ENCODE results near the gene CEP170.
"Not testable (repeated sequence)": the region's sequence is repeated elsewhere in the genome, so short reads cannot be mapped to it uniquely, and the experiment has no call there.

Gene CEP170

DNA sequence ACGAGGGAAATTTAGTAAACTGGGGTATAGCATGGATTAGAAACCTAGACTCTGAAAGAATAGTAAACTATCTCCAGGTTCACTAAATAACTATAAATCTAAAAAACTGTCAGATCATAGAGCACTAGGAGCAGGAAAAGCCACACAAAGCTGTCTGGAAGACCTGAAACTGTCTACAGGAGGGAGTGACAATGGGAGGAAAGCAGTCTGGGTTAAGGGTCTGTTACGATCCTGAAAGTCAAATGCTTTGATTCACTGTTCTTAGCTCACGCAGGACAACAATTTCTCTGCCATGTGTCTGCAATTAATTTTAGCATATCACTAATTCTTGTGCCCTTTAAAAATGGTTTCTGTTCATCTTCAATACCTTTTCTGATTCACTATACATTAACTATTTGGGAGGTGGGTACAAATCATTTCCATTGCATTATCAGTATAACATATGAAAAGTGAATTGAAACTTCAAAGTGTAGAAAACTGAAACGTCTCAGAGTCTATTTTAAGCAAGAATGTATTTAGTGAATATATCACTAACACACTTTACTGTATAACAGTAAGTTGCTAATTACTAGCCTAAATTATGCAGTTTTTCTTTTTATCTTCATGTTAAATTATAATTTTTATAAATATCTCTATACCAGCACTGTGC, 18.4 kb downstream of the CEP170 start:
- no peak overlapping the region for H3K4me3 ChIP-seq (ENCODE audit: low read depth, low read length)

DNA sequence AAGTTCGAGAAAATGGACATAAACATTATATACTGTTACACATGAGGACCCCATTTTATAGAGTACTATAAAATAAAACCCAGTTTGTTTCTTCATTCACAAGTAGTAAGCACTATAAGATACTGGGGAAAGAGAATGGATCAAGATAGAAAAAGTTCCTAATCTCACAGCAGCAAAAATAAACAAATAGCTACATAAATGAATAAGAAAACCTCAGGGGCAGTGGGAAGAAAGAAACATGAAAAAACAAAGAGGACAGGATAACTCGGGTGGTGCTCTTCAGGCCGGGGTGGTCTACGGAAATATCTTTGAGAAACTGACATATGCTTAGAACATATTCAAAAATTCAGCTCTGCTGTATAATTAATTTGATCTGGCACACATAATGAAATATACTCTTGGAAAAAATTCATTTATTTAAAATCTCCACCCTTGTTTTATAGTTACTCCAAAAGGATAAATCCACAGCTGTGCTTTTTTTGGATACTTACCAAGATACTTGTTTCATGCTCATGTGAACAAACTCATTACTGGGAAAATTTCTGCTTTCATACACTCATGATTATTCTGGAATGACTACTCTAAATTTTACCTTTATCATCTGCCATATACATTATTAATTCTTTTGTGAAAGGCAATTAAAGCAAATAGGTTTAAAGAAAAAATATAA, 20.0 kb downstream of the CEP170 start:
- no peak overlapping the region for H3K4me3 ChIP-seq (ENCODE audit: low read depth, low read length)

- H3K4me3 ChIP-seq (ENCODE audit: low read depth, low read length), result no peak overlapping the region
Observed at GRCh38 chr1:243233908-243234307, 21.2 kb downstream of the CEP170 start.

DNA sequence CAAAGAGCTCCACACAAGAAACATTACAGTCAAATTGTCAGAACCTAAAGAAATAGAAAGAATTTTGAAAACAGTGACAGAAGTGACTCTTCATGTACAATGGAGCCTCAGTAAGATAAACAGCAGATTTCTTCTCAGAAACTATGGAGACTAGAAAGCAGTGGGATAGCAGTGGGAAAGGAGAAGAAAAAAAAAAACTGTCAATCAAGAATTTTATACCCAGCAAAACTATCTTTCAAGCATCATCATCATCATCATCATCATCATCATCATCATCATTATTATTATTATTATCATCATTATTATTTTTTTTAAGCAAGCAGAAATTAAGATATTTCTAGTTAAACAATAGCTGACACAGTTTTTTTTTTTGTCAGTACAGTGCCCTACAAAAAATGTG, 24.2 kb downstream of the CEP170 start:
- H3K4me3 ChIP-seq (ENCODE audit: low read depth, low read length), result no peak overlapping the region

- no peak overlapping the region for H3K4me3 ChIP-seq (ENCODE audit: low read depth, low read length)
Observed at GRCh38 chr1:243229526-243229925, 25.6 kb downstream of the CEP170 start.

GRCh38 chr1:243227622-243228021, 27.5 kb downstream of the CEP170 start:
- H3K4me3 ChIP-seq (ENCODE audit: low read depth, low read length), result no peak overlapping the region

DNA sequence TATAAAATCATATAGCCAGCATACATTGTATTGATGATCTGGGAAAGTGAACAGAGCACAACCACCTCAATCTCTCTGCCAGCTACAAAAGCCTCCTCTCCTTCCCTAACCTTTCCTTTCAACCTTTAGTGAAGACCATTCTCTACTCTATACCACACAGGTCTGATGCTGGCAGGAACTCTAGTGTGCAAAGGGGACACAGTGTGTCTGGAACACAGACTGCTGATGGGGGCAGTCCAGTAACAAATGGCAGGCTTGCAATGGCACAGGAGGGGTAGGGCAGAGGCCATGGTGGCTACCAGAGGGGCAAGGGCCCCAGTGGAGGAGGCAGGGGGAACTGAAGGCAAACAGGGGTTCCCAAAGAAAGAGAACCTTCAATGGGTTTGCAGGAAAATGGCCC, 37.0 kb downstream of the CEP170 start:
- no peak overlapping the region for H3K4me3 ChIP-seq (ENCODE audit: low read depth, low read length)

DNA sequence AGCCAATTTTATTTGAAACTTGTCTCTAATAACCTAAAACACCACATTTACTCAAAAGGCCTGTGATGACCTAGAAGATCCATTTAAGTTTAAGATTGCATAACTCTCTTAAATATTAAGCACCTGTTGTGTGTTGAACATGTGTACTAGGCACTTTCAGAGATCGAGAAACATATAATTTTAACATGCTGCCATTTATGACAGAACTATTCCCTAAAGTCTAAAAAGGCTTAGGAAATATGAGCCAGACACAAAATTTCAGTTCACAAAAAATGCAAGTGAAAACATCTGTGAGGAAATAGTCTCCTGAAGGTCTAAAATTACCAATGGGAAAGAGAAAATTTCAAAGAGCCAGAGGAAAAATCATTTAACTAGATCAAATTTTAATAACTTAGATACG, 37.7 kb downstream of the CEP170 start:
- no peak overlapping the region for H3K4me3 ChIP-seq (ENCODE audit: low read depth, low read length)

DNA sequence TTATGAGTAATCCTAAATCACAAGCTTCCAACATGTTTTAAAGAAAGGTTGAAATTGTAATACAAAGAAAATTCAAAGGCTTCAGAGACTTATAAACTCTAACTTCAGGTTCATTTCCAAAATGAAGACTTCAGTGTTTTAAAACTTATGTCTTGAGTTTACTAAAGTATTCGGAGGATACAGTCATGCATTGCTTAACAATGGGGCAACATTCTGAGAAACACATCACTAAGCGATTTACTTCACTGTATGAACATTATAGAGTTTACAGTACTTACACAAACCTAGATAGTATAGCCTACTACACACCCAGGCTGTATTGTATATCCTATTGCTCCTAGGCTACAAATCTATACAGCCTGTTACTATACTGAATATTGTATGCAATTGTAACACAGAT, 38.3 kb downstream of the CEP170 start:
- no peak overlapping the region for H3K4me3 ChIP-seq (ENCODE audit: low read depth, low read length)

GRCh38 chr1:243215276-243215875, 39.7 kb downstream of the CEP170 start:
- H3K4me3 ChIP-seq (ENCODE audit: low read depth, low read length), result not testable (repeated sequence)

GRCh38 chr1:243213045-243213787, 41.9 kb downstream of the CEP170 start:
- H3K4me3 ChIP-seq (ENCODE audit: low read depth, low read length), result no peak overlapping the region

DNA sequence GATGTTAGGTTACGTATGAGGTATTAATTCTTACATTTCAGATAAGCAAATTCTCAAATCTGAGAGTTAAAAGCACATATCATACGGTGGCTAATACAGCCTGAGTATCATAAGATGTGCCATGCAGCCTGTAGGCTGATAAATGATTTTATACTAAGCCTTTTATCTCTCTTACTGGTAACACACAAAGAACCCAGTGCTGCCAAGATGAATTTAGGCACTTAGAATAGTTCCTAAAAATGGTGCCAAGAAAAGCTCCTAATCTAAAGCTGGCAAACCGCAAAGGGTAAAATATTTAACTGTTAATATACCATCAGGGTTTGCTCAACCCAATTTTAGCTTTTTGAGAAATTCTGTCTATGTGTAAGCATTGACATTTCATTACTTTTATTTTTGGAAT, 43.1 kb downstream of the CEP170 start:
- H3K4me3 ChIP-seq (ENCODE audit: low read depth, low read length), result not testable (repeated sequence)

- H3K4me3 ChIP-seq (ENCODE audit: low read depth, low read length), result not testable (repeated sequence)
Observed at GRCh38 chr1:243205026-243205501, 50.0 kb downstream of the CEP170 start.

GRCh38 chr1:243204336-243204735, 50.7 kb downstream of the CEP170 start:
- H3K4me3 ChIP-seq (ENCODE audit: low read depth, low read length), result not testable (repeated sequence)

- not testable (repeated sequence) for H3K4me3 ChIP-seq (ENCODE audit: low read depth, low read length)
Observed at GRCh38 chr1:243203196-243203595, 51.9 kb downstream of the CEP170 start.

DNA sequence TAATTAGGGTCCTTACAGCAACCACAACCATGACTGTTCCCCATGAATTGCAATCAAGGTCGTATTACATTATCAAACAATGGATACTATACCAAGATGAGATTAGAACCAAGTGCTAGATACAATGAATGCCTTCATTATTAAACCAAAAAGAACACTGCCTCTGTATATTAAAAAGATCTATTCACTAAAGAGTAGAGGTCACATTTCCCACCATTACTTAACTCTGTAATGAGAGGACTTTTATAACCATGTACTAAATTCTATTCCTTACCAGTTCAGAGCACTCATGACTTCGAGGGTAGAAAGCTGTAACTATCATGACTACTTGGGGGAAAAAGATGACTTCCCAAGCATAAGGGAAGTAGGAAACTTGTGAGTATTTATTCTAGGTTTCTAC, 53.8 kb downstream of the CEP170 start:
- not testable (repeated sequence) for H3K4me3 ChIP-seq (ENCODE audit: low read depth, low read length)

DNA sequence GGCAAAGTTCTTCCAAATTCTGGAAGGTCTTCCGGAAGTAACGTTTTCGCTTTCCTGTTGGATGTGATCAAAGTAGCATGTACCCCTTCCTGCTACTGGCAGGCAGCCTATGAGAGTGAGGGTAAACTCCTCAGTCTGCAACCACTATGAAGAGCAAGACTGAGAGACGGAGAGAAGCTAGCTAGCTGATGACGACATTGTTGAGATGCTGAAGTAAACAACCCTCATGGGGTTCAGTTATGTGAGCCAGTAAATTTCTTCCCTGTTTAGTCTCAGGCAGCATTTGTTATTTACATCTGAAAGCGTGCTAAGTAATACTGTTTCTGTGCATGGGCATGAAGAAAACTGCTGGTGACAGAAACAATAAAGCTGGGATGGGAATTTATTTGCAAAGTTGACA, 57.6 kb downstream of the CEP170 start:
- not testable (repeated sequence) for H3K4me3 ChIP-seq (ENCODE audit: low read depth, low read length)

DNA sequence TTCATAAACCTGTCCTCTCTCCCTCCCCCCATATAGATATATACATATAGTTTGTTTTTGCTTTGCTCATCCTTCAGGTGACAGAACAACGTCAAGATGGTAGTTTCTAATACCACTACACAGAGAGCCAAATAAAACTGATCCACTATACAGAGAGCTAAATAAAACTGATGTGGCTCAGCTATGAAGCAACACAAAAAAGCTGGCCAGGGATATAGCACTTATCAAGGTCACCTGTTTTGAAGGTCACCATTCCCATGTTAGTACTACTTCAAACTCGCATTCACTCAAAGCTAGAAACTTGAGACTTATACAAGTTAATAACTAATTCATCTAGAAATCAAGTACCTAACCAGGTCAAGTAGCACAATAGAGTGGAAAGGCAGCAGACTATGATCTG, 61.8 kb downstream of the CEP170 start:
- not testable (repeated sequence) for H3K4me3 ChIP-seq (ENCODE audit: low read depth, low read length)

GRCh38 chr1:243186201-243186995, 68.7 kb downstream of the CEP170 start:
- not testable (repeated sequence) for H3K4me3 ChIP-seq (ENCODE audit: low read depth, low read length)

DNA sequence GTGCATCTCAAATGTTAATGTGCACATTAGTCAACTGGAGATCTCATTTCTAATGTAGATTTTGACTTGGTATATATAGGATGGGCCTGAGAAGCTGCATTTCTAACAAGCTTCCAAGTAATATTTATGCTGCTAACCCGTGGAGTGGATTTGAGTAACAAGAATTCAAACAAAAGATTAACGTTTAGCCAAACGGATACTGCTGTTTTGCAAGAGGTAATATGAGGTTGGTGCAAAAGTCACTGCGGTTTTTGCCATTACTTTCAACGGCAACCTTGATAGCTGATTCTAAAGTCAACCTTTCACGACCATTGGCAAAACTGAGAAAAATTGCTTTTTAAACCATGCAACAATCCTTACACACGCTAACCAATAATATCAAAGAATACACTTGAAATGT, 70.3 kb downstream of the CEP170 start:
- H3K4me3 ChIP-seq (ENCODE audit: low read depth, low read length), result not testable (repeated sequence)

- not testable (repeated sequence) for H3K4me3 ChIP-seq (ENCODE audit: low read depth, low read length)
Observed at GRCh38 chr1:243183661-243184060, 71.4 kb downstream of the CEP170 start.

Measured in iPS-11a (cell line).